CD4-positive, alpha-beta T cell treated with Interleukin-17A for 4 hours (primary cell): ENCODE data around the gene RGS10.
"Not testable (repeated sequence)": the region's sequence is repeated elsewhere in the genome, so short reads cannot be mapped to it uniquely, and the experiment has no call there.

Experiments
- DNase-seq: peaks from one replicate; pipeline ENCODE4 v3.0.0-alpha.2; 2020; ENCODE audit warnings: mixed read lengths

The RGS10 gene

GRCh38 chr10:119466655-119467054 lies 75.9 kb downstream of the RGS10 start:
- DNase-seq: peak; percentile 51

- DNase-seq: no peak
Observed at GRCh38 chr10:119466076-119466475, 76.4 kb downstream of the RGS10 start.

- DNase-seq: no peak
Observed at GRCh38 chr10:119465085-119465484, 77.4 kb downstream of the RGS10 start.

GRCh38 chr10:119463195-119463594 lies 79.3 kb downstream of the RGS10 start:
- DNase-seq: not testable (repeated sequence)

- DNase-seq: no peak
Observed at GRCh38 chr10:119462773-119463172, 79.7 kb downstream of the RGS10 start.

GRCh38 chr10:119461923-119462322 lies 80.6 kb downstream of the RGS10 start:
- DNase-seq: no peak

- DNase-seq: no peak
Observed at GRCh38 chr10:119461380-119461779, 81.1 kb downstream of the RGS10 start.

GRCh38 chr10:119460369-119461195 lies 81.9 kb downstream of the RGS10 start:
- no peak for DNase-seq

GRCh38 chr10:119459681-119460340 lies 82.7 kb downstream of the RGS10 start:
- DNase-seq: no peak

GRCh38 chr10:119457966-119458766 lies 84.4 kb downstream of the RGS10 start:
- DNase-seq: no peak

- DNase-seq: no peak
Observed at GRCh38 chr10:119456435-119456810, 86.1 kb downstream of the RGS10 start.

GRCh38 chr10:119455609-119456434 lies 86.7 kb downstream of the RGS10 start:
- DNase-seq: no peak

- no peak for DNase-seq
Observed at GRCh38 chr10:119454990-119455389, 87.5 kb downstream of the RGS10 start.

- no peak for DNase-seq
Observed at GRCh38 chr10:119454316-119454715, 88.2 kb downstream of the RGS10 start.

GRCh38 chr10:119453313-119453712 lies 89.2 kb downstream of the RGS10 start:
- no peak for DNase-seq

- no peak for DNase-seq
Observed at GRCh38 chr10:119452396-119452795, 90.1 kb downstream of the RGS10 start.

GRCh38 chr10:119451300-119451896 lies 91.1 kb downstream of the RGS10 start:
- no peak for DNase-seq

GRCh38 chr10:119450606-119451299 lies 91.8 kb downstream of the RGS10 start:
- DNase-seq: no peak
